Measurements from ENCODE around the gene CATSPER1.

CATSPER1 gene

DNA sequence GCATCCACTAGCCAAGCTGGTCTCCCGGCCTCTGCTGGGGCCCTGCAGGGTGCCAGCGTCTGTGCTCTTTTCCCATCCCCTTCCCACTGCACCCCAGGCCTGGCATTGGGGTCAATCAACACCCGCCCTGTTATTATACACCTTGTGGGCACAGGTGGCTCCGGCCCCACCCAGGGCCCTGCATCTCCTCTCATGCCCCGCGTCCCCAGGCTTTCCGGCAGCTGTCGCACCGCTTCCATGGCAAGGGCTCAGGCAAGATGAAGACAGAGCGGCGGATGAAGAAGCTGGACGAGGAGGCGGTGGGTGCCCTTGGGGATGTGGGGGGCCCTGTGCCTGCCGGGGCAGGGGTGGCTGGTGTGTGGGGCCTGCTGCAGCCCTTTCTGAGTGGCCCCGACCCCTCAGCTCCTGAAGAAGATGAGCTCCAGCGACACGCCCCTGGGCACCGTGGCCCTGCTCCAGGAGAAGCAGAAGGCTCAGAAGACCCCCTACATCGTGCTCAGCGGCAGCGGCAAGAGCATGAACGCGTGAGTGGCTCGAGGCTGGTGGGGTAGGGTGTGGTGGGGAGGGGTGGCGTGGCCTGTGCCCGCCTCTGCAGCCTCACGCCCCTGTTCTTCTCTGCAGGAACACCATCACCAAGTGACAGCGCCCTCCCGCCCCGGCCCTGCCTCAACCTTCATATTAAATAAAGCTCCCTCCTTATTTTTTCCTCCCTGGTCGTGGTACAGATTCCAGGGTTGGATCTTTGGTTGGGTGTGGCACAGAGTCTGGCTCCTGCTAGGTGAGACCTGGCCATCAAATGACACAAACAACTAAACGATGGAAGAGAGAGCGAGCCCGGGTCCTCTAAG lies 47.7 kb downstream of the CATSPER1 start:
- Histone ChIP-seq H3K36me3 (ENCODE audit: insufficient read depth, low read length) (peaks cover 14% of the 10 kb centered on the region; the same call in 1 of the 2 replicates), H3K27ac (no peak overlapping the region), H3K4me3 (no peak overlapping the region), H3K9ac (ENCODE audit: insufficient read length) (no peak overlapping the region), H3K9me3 (ENCODE audit: low read depth, low read length) (no peaks in the 10 kb centered on the region)
- TF ChIP-seq POLR2AphosphoS5 (IDR thresholded peaks at IDR 0.05; ENCODE audit: borderline replicate concordance, low read depth, low read length) (no peak), EZH2 (IDR thresholded peaks at IDR 0.05) (no peak), FOXP2 (optimal IDR thresholded peaks at IDR 0.05; ENCODE audit: control extremely low read depth, extremely low read length, insufficient read depth) (no peak)
- no peak for DNase-seq (ENCODE audit: low read depth, low spot score)

DNA sequence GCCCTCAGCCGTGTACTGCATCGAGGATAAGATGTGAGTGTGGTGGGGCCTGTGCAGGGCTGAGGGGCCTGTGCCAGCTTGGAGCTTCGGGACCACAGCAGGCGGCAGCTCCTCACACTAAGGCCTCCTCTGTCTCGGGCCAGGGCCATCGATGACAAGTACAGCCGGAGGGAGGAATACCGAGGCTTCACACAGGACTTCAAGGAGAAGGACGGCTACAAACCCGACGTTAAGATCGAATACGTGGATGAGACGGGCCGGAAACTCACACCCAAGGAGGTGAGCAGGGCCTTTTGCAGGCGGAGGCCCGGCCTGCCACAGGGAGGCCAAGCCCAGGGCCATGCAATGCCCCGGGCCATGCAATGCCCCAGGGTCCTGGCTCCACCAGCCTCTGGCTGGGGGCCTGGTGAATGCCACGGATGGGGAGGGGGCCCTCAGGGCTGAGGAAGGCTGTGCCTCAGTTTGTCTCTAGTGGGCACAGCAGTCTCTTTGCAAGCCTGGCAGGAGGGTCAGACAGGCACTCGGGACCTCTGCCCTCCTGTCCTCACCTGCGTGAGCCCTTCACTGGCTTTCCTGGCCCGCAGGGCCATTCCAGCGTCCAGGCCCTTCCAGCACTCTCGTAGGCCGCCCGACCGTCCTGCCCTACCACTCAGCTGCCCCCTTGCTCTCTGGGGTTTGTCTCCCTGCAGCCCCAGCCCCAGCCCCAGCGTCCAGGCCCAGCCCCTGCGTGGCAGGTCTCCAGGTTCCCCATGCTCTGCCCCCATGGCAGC lies 48.5 kb downstream of the CATSPER1 start:
- DNase-seq (ENCODE audit: low read depth, low spot score) = no peak
- Histone ChIP-seq H3K27ac (no peak overlapping the region), H3K36me3 (ENCODE audit: insufficient read depth, low read length) (peaks cover 19% of the 10 kb centered on the region; the same call in 1 of the 2 replicates), H3K9me3 (ENCODE audit: low read depth, low read length) (no peaks in the 10 kb centered on the region), H3K9ac (ENCODE audit: insufficient read length) (no peak overlapping the region), H3K4me3 (no peak overlapping the region)
- TF ChIP-seq POLR2AphosphoS5 (IDR thresholded peaks at IDR 0.05; ENCODE audit: borderline replicate concordance, low read depth, low read length) = no peak
- no peak for TF ChIP-seq EZH2 (IDR thresholded peaks at IDR 0.05)
- TF ChIP-seq FOXP2 (optimal IDR thresholded peaks at IDR 0.05; ENCODE audit: control extremely low read depth, extremely low read length, insufficient read depth) = no peak

DNA sequence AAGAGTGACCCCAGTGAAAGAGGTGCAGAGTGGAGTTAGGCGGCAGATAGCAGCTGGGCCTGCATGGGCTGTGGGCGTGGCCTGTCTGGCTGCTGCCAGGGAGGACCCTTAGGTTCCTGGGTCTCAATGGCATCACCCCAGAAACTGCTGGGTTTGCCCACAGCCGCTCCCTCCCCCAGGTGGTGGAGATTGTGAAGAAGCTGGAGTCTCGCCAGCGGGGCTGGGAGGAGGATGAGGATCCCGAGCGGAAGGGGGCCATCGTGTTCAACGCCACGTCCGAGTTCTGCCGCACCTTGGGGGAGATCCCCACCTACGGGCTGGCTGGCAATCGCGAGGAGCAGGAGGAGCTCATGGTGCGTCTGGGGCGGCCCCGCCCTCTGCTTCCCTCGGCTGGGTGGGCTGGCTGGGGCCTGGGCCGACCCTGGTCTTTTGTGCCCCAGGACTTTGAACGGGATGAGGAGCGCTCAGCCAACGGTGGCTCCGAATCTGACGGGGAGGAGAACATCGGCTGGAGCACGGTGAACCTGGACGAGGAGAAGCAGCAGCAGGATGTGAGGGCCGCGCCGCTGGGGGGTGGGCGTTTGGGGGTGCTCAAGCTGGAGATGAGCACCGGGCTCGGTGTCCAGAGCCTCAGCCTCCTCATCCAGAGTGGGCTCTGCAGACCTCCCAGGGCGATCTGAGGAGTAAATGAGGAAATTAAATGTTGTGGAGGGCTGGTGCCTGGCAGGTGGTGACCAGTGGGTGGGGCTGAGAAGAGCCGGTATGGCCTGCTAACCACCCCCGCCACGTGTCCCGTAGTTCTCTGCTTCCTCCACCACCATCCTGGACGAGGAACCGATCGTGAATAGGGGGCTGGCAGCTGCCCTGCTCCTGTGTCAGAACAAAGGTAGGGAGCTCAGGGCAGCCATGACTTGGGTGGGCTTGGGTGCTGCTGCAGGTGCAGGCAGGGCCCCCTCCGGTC lies 49.8 kb downstream of the CATSPER1 start:
- Histone ChIP-seq H3K9ac (ENCODE audit: insufficient read length) (no peak overlapping the region), H3K4me3 (no peak overlapping the region), H3K36me3 (ENCODE audit: insufficient read depth, low read length) (peaks cover 19% of the 10 kb centered on the region; the same call in 1 of the 2 replicates), H3K9me3 (ENCODE audit: low read depth, low read length) (no peaks in the 10 kb centered on the region), H3K27ac (no peak overlapping the region)
- DNase-seq (ENCODE audit: low read depth, low spot score) = no peak
- TF ChIP-seq EZH2 (IDR thresholded peaks at IDR 0.05) (no peak), POLR2AphosphoS5 (IDR thresholded peaks at IDR 0.05; ENCODE audit: borderline replicate concordance, low read depth, low read length) (no peak), FOXP2 (optimal IDR thresholded peaks at IDR 0.05; ENCODE audit: control extremely low read depth, extremely low read length, insufficient read depth) (no peak)

DNA sequence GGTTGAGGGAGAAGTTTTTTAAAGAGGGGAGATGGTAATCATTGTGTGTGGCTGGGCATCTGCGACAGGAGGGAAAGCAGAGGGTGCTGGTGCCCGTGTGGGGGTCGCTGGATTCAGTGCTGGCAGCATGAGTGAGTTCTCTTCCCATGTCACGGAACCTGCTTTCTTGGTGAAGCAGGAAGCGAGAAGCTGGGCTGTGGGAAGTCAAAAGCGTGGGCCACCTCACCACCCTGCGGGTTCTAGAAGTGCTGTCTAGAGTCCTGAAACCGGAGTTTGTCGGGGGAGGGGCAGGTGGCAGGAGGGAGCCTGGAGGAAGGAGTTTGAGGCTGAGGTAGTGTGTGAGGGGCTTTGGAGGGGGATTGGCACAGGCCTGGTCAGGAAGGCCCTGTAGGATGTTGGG lies 50.5 kb downstream of the CATSPER1 start:
- Histone ChIP-seq H3K27ac (no peak overlapping the region), H3K4me3 (no peak overlapping the region), H3K36me3 (ENCODE audit: insufficient read depth, low read length) (peaks cover 19% of the 10 kb centered on the region; the same call in 1 of the 2 replicates), H3K9ac (ENCODE audit: insufficient read length) (no peak overlapping the region), H3K9me3 (ENCODE audit: low read depth, low read length) (no peaks in the 10 kb centered on the region)
- no peak for DNase-seq (ENCODE audit: low read depth, low spot score)
- TF ChIP-seq POLR2AphosphoS5 (IDR thresholded peaks at IDR 0.05; ENCODE audit: borderline replicate concordance, low read depth, low read length) (no peak), FOXP2 (optimal IDR thresholded peaks at IDR 0.05; ENCODE audit: control extremely low read depth, extremely low read length, insufficient read depth) (no peak), EZH2 (IDR thresholded peaks at IDR 0.05) (no peak)

DNA sequence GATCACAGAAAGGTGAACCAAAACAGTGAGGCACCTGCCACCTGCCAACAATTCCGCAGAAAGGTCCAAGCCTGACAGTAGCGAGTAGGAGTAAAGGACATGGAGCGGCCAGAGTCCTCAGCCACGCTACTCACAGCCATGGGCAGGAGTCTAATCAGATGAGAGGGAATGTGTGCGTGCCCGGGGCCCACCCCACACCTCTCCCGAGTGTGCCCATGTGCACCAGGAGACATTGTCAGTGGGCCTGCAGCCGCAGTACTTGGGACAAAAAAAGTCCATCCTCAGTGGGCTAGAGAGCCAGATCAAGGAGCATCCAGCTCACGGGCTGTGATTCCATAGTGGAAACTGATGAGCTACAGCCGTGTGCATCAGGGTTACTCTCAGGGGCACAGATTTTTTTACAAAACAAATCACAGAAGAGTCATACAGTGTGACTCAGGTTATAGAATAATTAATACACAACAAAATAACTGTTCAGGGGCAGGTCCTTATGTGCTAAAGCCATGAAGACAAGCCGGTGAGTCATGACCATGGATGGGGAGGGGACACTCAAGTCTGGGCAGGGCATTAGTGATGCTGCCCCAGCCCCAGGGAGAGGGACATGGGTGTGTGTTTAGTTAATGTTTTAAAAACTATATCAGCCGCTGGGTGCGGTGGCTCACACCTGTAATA lies 52.7 kb downstream of the CATSPER1 start:
- no peaks in the 10 kb centered on the region for H3K9me3 ChIP-seq (ENCODE audit: low read depth, low read length)
- H3K27ac ChIP-seq = no peak overlapping the region
- H3K4me3 ChIP-seq = no peak overlapping the region
- DNase-seq (ENCODE audit: low read depth, low spot score) = no peak
- no peak for TF ChIP-seq EZH2 (IDR thresholded peaks at IDR 0.05)
- no peak for TF ChIP-seq FOXP2 (optimal IDR thresholded peaks at IDR 0.05; ENCODE audit: control extremely low read depth, extremely low read length, insufficient read depth)
- TF ChIP-seq POLR2AphosphoS5 (IDR thresholded peaks at IDR 0.05; ENCODE audit: borderline replicate concordance, low read depth, low read length) = no peak
- H3K9ac ChIP-seq (ENCODE audit: insufficient read length) = no peak overlapping the region
- peaks cover 24% of the 10 kb centered on the region; the same call in 1 of the 2 replicates for H3K36me3 ChIP-seq (ENCODE audit: insufficient read depth, low read length)

DNA sequence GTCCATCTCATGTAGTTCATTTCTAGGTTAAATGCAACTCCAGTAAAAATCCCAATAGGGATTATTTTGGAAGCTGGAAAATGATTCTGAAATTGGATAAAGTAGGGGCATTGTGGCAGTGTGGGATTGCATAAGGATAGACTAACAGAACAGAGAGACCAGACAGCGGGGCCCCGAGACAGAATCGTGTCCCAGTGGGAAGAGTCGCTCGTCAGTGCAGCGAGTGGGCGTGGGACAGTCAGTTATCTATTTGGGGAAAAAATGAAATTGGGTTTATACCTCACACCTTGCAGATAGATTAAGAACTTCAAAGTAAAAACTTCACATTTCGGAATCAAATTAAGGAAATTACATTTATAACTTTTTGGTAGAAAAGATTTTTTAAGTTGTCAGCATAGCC lies 54.2 kb downstream of the CATSPER1 start:
- no peak for TF ChIP-seq EZH2 (IDR thresholded peaks at IDR 0.05)
- no peak for TF ChIP-seq FOXP2 (optimal IDR thresholded peaks at IDR 0.05; ENCODE audit: control extremely low read depth, extremely low read length, insufficient read depth)
- no peak for TF ChIP-seq POLR2AphosphoS5 (IDR thresholded peaks at IDR 0.05; ENCODE audit: borderline replicate concordance, low read depth, low read length)
- Histone ChIP-seq H3K27ac (no peak overlapping the region), H3K9me3 (ENCODE audit: low read depth, low read length) (no peaks in the 10 kb centered on the region), H3K4me3 (no peak overlapping the region), H3K9ac (ENCODE audit: insufficient read length) (no peak overlapping the region), H3K36me3 (ENCODE audit: insufficient read depth, low read length) (peaks cover 27% of the 10 kb centered on the region; the same call in 1 of the 2 replicates)
- no peak for DNase-seq (ENCODE audit: low read depth, low spot score)

Measured in SK-N-MC (cell line).